MM.1S (cell line): ENCODE measurements around the gene LILRA6.

ENCODE experiments used
- CTCF ChIP-seq: fragments of 300-600 bp; sonication (generic); IDR thresholded peaks from 2 replicates; pipeline ENCODE4 v1.5.1; 2016; ENCODE audit warnings: antibody characterized with exemption, low read length, mixed read lengths
- EZH2 ChIP-seq: fragments of 300-600 bp; sonication (generic); optimal IDR thresholded peaks from 2 replicates; pipeline ENCODE3; 2017; ENCODE audit warnings: low read depth, mild to moderate bottlenecking, antibody characterized with exemption, low read length, mixed read lengths
- EZH2phosphoT487 ChIP-seq: fragments of 300-600 bp; sonication (generic); IDR thresholded peaks from 2 replicates; pipeline ENCODE4 v1.6.1; 2018; ENCODE audit warnings: antibody characterized with exemption, low read length

GRCh38 chr19:54218259-54218658 is 24.3 kb downstream of the LILRA6 start:
- TF ChIP-seq CTCF (no peak), EZH2 (no peak), EZH2phosphoT487 (no peak)
